Right lobe of liver (tissue), 6 donors: ENCODE measurements around the gene MAT2A. TPM values are rescaled to one million over a fixed set of nuclear protein-coding genes. Genes with fewer than 3 reads are reported as not detected.

Experiments
- ATAC-seq, 4 donors: fragments of 200-7000 bp; cut with Tn5 transposase; one replicate each; pipeline ENCODE4 v1.9.1; 2020; ENCODE audit warnings: mild to moderate bottlenecking in 4 of 4, moderate library complexity in 4 of 4
- DNase-seq, 3 donors: peaks; one replicate each; pipeline ENCODE4 v3.0.0-alpha.2; 2020
- H3K27ac ChIP-seq, 3 donors: fragments of 200-600 bp; one replicate each; pipeline ENCODE4 v1.8.0; 2022
- H3K27me3 ChIP-seq, 2 donors: fragments of 200-600 bp; one replicate each; pipeline ENCODE4 v1.8.0; 2022
- H3K36me3 ChIP-seq, 4 donors: fragments of 200-600 bp; sonication (generic) in 1 of 4; one replicate each; pipeline versions ENCODE4 v1.5.1 to v1.8.0; 2017 to 2022; ENCODE audit warnings: control low read depth in 1 of 4
- H3K4me1 ChIP-seq, 4 donors: fragments of 200-600 bp; sonication (generic) in 1 of 4; one replicate each; pipeline versions ENCODE4 v1.5.1 to v1.8.0; 2017 to 2022; ENCODE audit warnings: control low read depth in 1 of 4
- H3K4me3 ChIP-seq, 3 donors: fragments of 200-600 bp; one replicate each; pipeline ENCODE4 v1.8.0; 2022
- H3K9me3 ChIP-seq, 4 donors: fragments of 200-600 bp; sonication (generic) in 1 of 4; one replicate each; pipeline versions ENCODE4 v1.5.1 to v1.8.0; 2017 to 2022; ENCODE audit warnings: control low read depth in 1 of 4
- POLR2A ChIP-seq: fragments of 450-650 bp; IDR thresholded peaks from one replicate; pipeline ENCODE4 v1.6.1; 2017; ENCODE audit warnings: antibody characterized with exemption, mild to moderate bottlenecking
- WGBS: methylation state at CpG from one replicate; pipeline ENCODE4 v1.1.6; 2018; ENCODE audit warnings: low coverage, low lambda C conversion rate; ENCODE audit not compliant: insufficient coverage; ENCODE audit errors: missing lambda C conversion rate; 5-methylcytosine and 5-hydroxymethylcytosine counted together
- intact Hi-C, 2 donors: fragments of 100-400 bp; cut with DNase I; formaldehyde crosslinking; loops; one replicate each; pipeline versions ENCODE4 v1.11.2 to v1.14.1; 2022
- total RNA-seq, 6 experiments: library from RNA; depleted of rRNA in 2 of 6; stranded (reverse); fragments of >200 nt in 2 of 6; fragmentation: NEBNext Ultra II Directional in 3 of 6; extraction: Animal tissue kit (Norgen Biotek cat#: 25700) in 3 of 6; gene quantifications; one replicate each; pipeline versions ENCODE4 v1.1.0 to v1.2.4, GENCODE V29; 2016 to 2023
- TF ChIP-seq, protein P1 (sequence below), 4 donors: fragments of 200-600 bp in 3 of 4; fragments of 450-650 bp in 1 of 4; IDR thresholded peaks; one replicate each; pipeline versions ENCODE4 v1.5.1 to v1.8.0; 2016 to 2022; ENCODE audit warnings: antibody characterized with exemption in 4 of 4, mild to moderate bottlenecking in 2 of 4
- donor health status: DM: no; HTN: yes; CAD: no.
- donor health status: DM: no; HTN: no; CAD: no.
- donor health status: DM: no; HTN: no; CAD: no.
- donor health status: DM: no; HTN: yes; CAD: no.
- donor health status: DM: no; HTN: yes; CAD: no.

MAT2A gene
- total RNA-seq, 6 experiments from 2014 or later = 57.8 to 118 (median 102) TPM

GRCh38 chr2:85514323-85514722, 24.6 kb upstream of the MAT2A start:
- no peak overlapping the region for H3K27ac ChIP-seq
- ATAC-seq (no peak), DNase-seq (no peak)
- 76% methylated on average over 6 of the region's 6 CpGs for WGBS
- H3K36me3 ChIP-seq = no peaks in the 10 kb centered on the region
- H3K27me3 ChIP-seq = no peaks in the 10 kb centered on the region
- peaks cover 0 to 13% (median 5%) of the 10 kb centered on the region in 4 donors for H3K4me1 ChIP-seq
- H3K9me3 ChIP-seq = no peaks in the 10 kb centered on the region
- H3K4me3 ChIP-seq = no peak overlapping the region
- intact Hi-C loops = no loop called here
- TF ChIP-seq POLR2A = no peak
- TF ChIP-seq, protein P1, sequence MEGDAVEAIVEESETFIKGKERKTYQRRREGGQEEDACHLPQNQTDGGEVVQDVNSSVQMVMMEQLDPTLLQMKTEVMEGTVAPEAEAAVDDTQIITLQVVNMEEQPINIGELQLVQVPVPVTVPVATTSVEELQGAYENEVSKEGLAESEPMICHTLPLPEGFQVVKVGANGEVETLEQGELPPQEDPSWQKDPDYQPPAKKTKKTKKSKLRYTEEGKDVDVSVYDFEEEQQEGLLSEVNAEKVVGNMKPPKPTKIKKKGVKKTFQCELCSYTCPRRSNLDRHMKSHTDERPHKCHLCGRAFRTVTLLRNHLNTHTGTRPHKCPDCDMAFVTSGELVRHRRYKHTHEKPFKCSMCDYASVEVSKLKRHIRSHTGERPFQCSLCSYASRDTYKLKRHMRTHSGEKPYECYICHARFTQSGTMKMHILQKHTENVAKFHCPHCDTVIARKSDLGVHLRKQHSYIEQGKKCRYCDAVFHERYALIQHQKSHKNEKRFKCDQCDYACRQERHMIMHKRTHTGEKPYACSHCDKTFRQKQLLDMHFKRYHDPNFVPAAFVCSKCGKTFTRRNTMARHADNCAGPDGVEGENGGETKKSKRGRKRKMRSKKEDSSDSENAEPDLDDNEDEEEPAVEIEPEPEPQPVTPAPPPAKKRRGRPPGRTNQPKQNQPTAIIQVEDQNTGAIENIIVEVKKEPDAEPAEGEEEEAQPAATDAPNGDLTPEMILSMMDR (IDR thresholded peaks at IDR 0.05) = no peak

GRCh38 chr2:85516653-85517389, 22.1 kb upstream of the MAT2A start:
- H3K4me3 ChIP-seq = no peak overlapping the region
- H3K36me3 ChIP-seq = no peaks in the 10 kb centered on the region
- 14% methylated on average over 8 of the region's 8 CpGs for WGBS
- DNase-seq (peak; percentile 59 to 79 (median 78)), ATAC-seq (peak; percentile 94 to 97 (median 97))
- peak overlapping the region in 2 of 3 donors; percentile 9 to 47 for H3K27ac ChIP-seq
- H3K9me3 ChIP-seq = no peaks in the 10 kb centered on the region
- no peaks in the 10 kb centered on the region for H3K27me3 ChIP-seq
- H3K4me1 ChIP-seq = peaks cover 0 to 13% (median 5%) of the 10 kb centered on the region in 4 donors
- no peak for TF ChIP-seq POLR2A
- TF ChIP-seq, protein P1 (IDR thresholded peaks at IDR 0.05) = no peak
- intact Hi-C loops = no loop called here

DNA sequence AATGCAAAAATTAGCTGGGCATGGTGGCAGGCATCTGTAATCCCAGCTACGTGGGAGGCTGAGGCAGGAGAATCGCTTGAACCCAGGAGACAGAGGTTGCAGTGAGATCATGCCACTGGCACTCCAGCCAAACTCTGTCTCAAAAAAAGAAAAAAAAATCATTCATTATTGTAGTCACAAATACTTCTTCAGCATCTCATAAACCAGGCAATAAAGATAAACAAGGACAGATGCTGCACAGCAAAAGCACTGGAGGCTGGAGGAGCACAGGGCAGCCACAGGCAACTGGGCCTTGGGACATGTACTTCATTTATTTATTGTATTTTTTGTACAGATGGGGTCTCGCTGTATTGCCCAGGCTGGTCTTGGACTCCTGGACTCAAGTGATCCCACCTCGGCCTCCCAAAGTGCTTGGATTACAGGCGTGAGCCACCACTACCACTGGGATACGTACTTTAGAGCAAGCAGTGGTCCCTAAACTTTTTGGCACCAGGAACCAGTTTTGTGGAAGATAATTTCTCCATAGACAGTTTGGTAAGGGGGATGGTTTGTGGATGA, 16.8 kb upstream of the MAT2A start:
- DNase-seq (no peak), ATAC-seq (no peak)
- Histone ChIP-seq H3K4me1 (peaks cover 0 to 13% (median 1%) of the 10 kb centered on the region in 4 donors), H3K9me3 (no peaks in the 10 kb centered on the region), H3K27me3 (no peaks in the 10 kb centered on the region), H3K4me3 (no peak overlapping the region), H3K36me3 (no peaks in the 10 kb centered on the region), H3K27ac (no peak overlapping the region)
- TF ChIP-seq, protein P1 (IDR thresholded peaks at IDR 0.05) = no peak
- TF ChIP-seq POLR2A = no peak
- WGBS = 91% methylated on average over 4 of the region's 6 CpGs
- intact Hi-C loops = no loop called here

DNA sequence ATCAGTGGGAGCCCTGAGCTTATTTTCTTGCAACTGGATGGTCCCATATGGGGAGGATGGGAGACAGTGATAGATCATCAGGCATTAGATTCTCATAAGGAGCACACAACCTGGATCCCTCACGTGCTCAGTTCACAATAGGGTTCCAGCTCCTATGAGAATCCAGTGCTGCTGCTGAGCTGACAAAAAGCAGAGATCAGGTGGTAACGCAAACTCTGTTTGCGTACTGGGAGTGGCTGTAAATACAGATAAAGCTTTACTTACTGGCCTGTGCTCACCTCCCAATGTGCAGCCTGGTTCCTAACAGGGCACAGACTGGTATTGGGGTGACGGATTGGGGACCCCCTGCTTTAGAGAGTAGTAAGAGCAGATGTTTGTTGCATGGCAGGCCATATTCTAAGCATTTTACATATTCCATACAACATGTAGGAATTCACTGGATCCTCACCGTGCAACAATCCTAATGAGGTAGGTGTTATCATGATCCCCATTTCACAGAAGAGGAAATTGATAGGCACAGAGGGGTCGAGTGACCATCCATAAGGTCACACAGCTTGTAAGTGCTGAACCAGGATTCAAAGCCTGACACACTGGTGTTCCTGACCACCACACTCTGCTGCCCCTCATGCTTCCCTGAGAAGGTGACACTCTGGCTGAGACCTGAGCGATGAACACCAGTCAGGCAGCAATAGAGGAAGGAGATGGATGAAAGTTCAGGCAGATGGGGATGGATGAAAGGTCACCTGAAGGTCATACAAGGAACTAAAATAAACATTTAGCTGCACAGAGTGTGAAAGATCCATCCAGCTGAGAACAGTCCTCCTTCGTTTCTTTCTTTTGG, 15.7 kb upstream of the MAT2A start:
- TF ChIP-seq POLR2A = no peak
- TF ChIP-seq, protein P1 (IDR thresholded peaks at IDR 0.05) = no peak

More for the DNA sequence above, 15.7 kb upstream of the MAT2A start:
- no peaks in the 10 kb centered on the region for H3K9me3 ChIP-seq
- ATAC-seq (peak; percentile 51 to 88 (median 61)), DNase-seq (no peak)
- 49% methylated on average over 7 of the region's 8 CpGs for WGBS
- intact Hi-C loops = no loop called here
- no peak overlapping the region for H3K4me3 ChIP-seq
- no peaks in the 10 kb centered on the region for H3K27me3 ChIP-seq
- H3K4me1 ChIP-seq = peaks cover 0 to 20% (median 0%) of the 10 kb centered on the region in 4 donors
- H3K27ac ChIP-seq = no peak overlapping the region
- no peaks in the 10 kb centered on the region for H3K36me3 ChIP-seq
